Gastroesophageal sphincter (tissue), 3 donors: Measurements from ENCODE around the gene OR5M10.

ENCODE experiments used
- POLR2A ChIP-seq, 2 donors: fragments of 450-650 bp; IDR thresholded peaks; one replicate each; pipeline ENCODE4 v1.6.1; 2017; ENCODE audit warnings: antibody characterized with exemption in 2 of 2, mild to moderate bottlenecking in 2 of 2, moderate library complexity in 1 of 2
- TF ChIP-seq, protein P1 (sequence below), 4 experiments: fragments of 200-600 bp in 2 of 4; fragments of 450-650 bp in 2 of 4; sonication (generic) in 1 of 4; IDR thresholded peaks; one replicate each; pipeline ENCODE4 v1.5.1; 2017 to 2019; ENCODE audit warnings: antibody characterized with exemption in 4 of 4, mild to moderate bottlenecking in 2 of 4, moderate library complexity in 2 of 4

DNA sequence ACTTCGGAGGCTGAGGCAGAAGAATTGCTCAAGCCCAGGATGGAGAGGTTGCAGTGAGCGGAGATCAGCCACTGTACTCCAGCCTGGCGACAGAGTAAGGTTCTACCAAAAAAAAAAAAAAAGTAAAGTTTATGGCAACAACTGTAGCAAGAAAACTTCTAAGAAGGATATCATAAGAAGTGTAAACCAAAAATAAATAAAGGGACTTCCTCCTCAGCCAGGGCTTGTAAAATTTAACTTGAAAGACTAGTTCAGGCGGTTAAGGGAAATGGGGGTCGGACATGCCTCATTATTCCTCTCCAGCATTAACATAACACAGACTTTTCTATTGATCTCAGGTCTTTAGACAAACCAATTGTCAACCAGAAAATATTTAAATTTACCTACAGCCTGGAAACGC lies 32.0 kb downstream of the OR5M10 start:
- TF ChIP-seq, protein P1, sequence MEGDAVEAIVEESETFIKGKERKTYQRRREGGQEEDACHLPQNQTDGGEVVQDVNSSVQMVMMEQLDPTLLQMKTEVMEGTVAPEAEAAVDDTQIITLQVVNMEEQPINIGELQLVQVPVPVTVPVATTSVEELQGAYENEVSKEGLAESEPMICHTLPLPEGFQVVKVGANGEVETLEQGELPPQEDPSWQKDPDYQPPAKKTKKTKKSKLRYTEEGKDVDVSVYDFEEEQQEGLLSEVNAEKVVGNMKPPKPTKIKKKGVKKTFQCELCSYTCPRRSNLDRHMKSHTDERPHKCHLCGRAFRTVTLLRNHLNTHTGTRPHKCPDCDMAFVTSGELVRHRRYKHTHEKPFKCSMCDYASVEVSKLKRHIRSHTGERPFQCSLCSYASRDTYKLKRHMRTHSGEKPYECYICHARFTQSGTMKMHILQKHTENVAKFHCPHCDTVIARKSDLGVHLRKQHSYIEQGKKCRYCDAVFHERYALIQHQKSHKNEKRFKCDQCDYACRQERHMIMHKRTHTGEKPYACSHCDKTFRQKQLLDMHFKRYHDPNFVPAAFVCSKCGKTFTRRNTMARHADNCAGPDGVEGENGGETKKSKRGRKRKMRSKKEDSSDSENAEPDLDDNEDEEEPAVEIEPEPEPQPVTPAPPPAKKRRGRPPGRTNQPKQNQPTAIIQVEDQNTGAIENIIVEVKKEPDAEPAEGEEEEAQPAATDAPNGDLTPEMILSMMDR (IDR thresholded peaks at IDR 0.05): no peak
- TF ChIP-seq POLR2A (IDR thresholded peaks at IDR 0.05): no peak
